SU-DHL-6 (cell line): Measurements from ENCODE around the gene S1PR1.
A peak's percentile ranks its signal among the peaks of the same experiment; 100 is the strongest.

Experiments
- H2AFZ ChIP-seq: fragments of 200-600 bp; sonication (generic); 2 replicates; pipeline ENCODE4 v1.6.1; 2014; ENCODE audit warnings: low read depth, mild to moderate bottlenecking, moderate library complexity, mixed read lengths, antibody characterized with exemption, low read length; ENCODE audit not compliant: severe bottlenecking
- H3F3A ChIP-seq: fragments of 200-600 bp; shearing (Covaris generic); 2 replicates; pipeline ENCODE4 v1.6.0; 2016; ENCODE audit warnings: antibody characterized with exemption, mild to moderate bottlenecking; ENCODE audit not compliant: insufficient read depth
- H3K27ac ChIP-seq: fragments of 200-600 bp; sonication (generic); 2 replicates; pipeline ENCODE4 v1.5.1; 2016; ENCODE audit warnings: low read depth, mild to moderate bottlenecking, low read length, moderate library complexity, mixed read lengths
- H3K27me3 ChIP-seq: fragments of 200-600 bp; sonication (generic), shearing (Covaris generic); 2 replicates; pipeline ENCODE4 v1.6.0; 2014; ENCODE audit warnings: mild to moderate bottlenecking, low read length
- H3K36me3 ChIP-seq: fragments of 200-600 bp; sonication (generic); 2 replicates; pipeline ENCODE4 v1.6.1; 2014; ENCODE audit warnings: mild to moderate bottlenecking, low read length, mixed read lengths
- H3K4me2 ChIP-seq: fragments of 300-600, 200-600 bp; shearing (Covaris generic), sonication (generic); 2 replicates; pipeline ENCODE4 v1.6.0; 2014; ENCODE audit warnings: low read length, low read depth, mild to moderate bottlenecking; ENCODE audit not compliant: poor library complexity, severe bottlenecking
- H3K4me3 ChIP-seq: fragments of 200-600 bp; sonication (generic); 2 replicates; pipeline ENCODE4 v1.5.1; 2014; ENCODE audit warnings: antibody characterized with exemption, low read length, mild to moderate bottlenecking, mixed read lengths; ENCODE audit not compliant: insufficient read depth, poor library complexity, severe bottlenecking
- H3K79me2 ChIP-seq: fragments of 200-600 bp; sonication (generic); 2 replicates; pipeline ENCODE4 v1.6.1; 2014; ENCODE audit warnings: mild to moderate bottlenecking, low read length, moderate library complexity; ENCODE audit not compliant: insufficient read depth
- H3K9ac ChIP-seq: fragments of 200-600 bp; sonication (generic); 2 replicates; pipeline ENCODE4 v1.7.0; 2014; ENCODE audit warnings: mild to moderate bottlenecking, low read length
- H3K9me2 ChIP-seq: fragments of 200-600 bp; sonication (generic); replicated peaks from 2 replicates; pipeline ENCODE4 v1.6.1; 2014; ENCODE audit warnings: low read length; ENCODE audit not compliant: insufficient read depth
- H3K9me3 ChIP-seq: fragments of 200-600 bp; sonication (generic); 2 replicates; pipeline ENCODE4 v1.6.1; 2014; ENCODE audit warnings: low read length, mixed read lengths; ENCODE audit not compliant: insufficient read depth
- H4K20me1 ChIP-seq: fragments of 200-600 bp; sonication (generic); 2 replicates; pipeline ENCODE4 v1.6.1; 2014; ENCODE audit warnings: low read depth, mild to moderate bottlenecking, antibody characterized with exemption, low read length, moderate library complexity, mixed read lengths
- EZH2phosphoT487 ChIP-seq: fragments of 200-600 bp; sonication (generic), shearing (Covaris generic); conservative IDR thresholded peaks from 2 replicates; pipeline ENCODE4 v1.6.1; 2018; ENCODE audit warnings: mild to moderate bottlenecking, antibody characterized with exemption, low read length, moderate library complexity, mixed read lengths
- TF ChIP-seq, protein P1 (sequence below): fragments of 200-600 bp; sonication (generic); IDR thresholded peaks from one replicate; pipeline ENCODE4 v1.5.1; 2017; ENCODE audit warnings: antibody characterized with exemption, mild to moderate bottlenecking, low read length, moderate library complexity; ENCODE audit not compliant: insufficient read depth, poor library complexity, severe bottlenecking

S1PR1 gene

DNA sequence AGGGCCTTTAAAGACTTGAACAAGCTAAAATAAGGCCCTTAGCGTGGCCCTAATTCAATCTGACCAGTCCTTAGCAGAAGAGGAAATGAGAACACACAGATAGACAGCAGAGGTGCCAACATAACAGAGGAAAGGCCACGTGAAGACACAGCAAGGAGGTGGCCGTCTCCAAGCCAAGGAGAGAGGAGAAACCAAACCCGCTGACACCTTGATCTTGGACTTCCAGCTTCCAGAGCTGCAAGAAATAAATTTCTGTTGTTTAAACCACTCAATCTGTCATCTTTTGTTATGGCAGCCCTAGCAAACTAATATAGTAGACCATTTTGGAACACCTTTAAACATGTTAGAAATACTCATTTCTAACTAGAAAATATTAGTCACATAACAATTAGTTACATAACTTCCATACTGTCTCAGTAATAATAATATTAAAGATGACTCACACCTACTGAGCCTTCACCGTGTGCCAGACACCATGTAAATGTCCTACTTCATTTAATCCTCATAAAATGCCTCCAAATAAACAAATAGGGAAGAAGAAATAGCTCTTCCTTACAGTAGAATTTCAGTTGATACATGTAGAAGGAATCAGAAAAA lies 47.9 kb downstream of the S1PR1 start:
- Histone ChIP-seq H3F3A (no peaks in the 10 kb centered on the region), H3K27me3 (no peaks in the 10 kb centered on the region), H3K9me2 (no peaks in the 10 kb centered on the region), H3K36me3 (no peaks in the 10 kb centered on the region), H4K20me1 (no peaks in the 10 kb centered on the region), H3K4me2 (no peak overlapping the region), H3K79me2 (no peaks in the 10 kb centered on the region), H2AFZ (no peak overlapping the region), H3K9me3 (no peaks in the 10 kb centered on the region), H3K4me3 (no peak overlapping the region), H3K27ac (no peak overlapping the region), H3K9ac (no peak overlapping the region)
- TF ChIP-seq, protein P1, sequence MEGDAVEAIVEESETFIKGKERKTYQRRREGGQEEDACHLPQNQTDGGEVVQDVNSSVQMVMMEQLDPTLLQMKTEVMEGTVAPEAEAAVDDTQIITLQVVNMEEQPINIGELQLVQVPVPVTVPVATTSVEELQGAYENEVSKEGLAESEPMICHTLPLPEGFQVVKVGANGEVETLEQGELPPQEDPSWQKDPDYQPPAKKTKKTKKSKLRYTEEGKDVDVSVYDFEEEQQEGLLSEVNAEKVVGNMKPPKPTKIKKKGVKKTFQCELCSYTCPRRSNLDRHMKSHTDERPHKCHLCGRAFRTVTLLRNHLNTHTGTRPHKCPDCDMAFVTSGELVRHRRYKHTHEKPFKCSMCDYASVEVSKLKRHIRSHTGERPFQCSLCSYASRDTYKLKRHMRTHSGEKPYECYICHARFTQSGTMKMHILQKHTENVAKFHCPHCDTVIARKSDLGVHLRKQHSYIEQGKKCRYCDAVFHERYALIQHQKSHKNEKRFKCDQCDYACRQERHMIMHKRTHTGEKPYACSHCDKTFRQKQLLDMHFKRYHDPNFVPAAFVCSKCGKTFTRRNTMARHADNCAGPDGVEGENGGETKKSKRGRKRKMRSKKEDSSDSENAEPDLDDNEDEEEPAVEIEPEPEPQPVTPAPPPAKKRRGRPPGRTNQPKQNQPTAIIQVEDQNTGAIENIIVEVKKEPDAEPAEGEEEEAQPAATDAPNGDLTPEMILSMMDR = no peak
- TF ChIP-seq EZH2phosphoT487 = no peak

DNA sequence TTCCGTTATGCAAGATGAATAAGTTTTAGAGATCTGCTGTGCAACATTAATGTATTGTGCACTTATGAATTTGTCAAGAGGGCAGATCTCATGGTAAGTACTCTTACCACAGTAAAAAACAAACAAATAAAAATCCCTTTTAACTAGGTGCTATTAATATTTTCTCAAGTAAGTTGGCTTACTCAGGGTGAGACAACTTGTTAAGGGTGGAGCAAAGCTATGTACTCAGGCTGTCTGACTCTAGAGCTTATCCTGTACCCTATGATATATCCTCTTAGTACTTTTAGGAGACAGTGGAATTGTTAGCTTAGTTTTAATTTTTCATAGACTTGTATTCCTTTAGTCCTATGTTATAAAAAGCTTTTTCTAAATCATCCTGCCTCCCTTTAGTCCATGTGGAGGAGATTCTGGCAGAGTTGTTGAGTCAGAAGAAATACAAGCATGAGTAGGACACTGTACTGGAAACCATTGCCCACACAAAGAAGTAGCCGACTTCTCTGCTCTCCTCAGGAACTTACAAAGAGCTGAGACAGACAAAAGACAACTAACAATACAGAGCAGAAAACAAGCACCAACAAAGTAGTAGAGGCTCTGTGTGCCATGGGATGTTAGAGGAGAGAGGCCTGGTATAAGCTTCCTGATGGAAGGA lies 49.2 kb downstream of the S1PR1 start:
- H3K4me2 ChIP-seq = no peak overlapping the region
- H3K36me3 ChIP-seq = no peaks in the 10 kb centered on the region
- no peaks in the 10 kb centered on the region for H3K9me2 ChIP-seq
- no peak overlapping the region for H2AFZ ChIP-seq
- no peaks in the 10 kb centered on the region for H3K27me3 ChIP-seq
- no peak for TF ChIP-seq EZH2phosphoT487
- TF ChIP-seq, protein P1 = no peak
- H3K79me2 ChIP-seq = no peaks in the 10 kb centered on the region
- no peaks in the 10 kb centered on the region for H3K9me3 ChIP-seq
- no peak overlapping the region for H3K27ac ChIP-seq
- no peaks in the 10 kb centered on the region for H3F3A ChIP-seq
- H3K9ac ChIP-seq = no peak overlapping the region
- H3K4me3 ChIP-seq = no peak overlapping the region
- H4K20me1 ChIP-seq = no peaks in the 10 kb centered on the region

DNA sequence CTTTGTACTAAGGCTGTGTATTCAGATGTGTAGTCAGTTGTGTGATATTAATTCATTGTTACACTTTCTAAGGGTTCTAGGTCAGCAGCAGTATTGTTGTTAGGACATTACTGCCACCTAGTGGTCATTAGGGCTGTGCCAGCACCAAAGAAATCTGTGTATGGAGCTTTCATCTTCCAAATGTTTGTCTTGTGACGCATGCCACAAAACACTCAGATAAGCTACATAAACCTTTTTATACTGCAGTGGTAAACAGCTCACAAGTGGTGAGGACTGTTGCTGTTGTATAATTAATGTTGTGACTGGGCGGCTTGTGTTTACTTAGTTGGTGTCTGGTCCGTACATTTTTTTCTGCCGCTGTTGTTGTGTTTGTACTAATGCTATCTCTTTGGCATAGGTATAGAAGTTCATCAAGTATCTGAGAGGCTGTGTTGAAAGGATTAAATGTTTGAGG lies 51.7 kb downstream of the S1PR1 start:
- Histone ChIP-seq H3K27me3 (no peaks in the 10 kb centered on the region), H3K27ac (no peak overlapping the region), H2AFZ (no peak overlapping the region), H3F3A (no peaks in the 10 kb centered on the region), H3K79me2 (no peaks in the 10 kb centered on the region), H3K9ac (no peak overlapping the region), H3K4me2 (no peak overlapping the region), H3K9me2 (no peaks in the 10 kb centered on the region), H3K4me3 (no peak overlapping the region), H3K9me3 (no peaks in the 10 kb centered on the region), H3K36me3 (no peaks in the 10 kb centered on the region), H4K20me1 (no peaks in the 10 kb centered on the region)
- TF ChIP-seq, protein P1 = peak; percentile 59
- TF ChIP-seq EZH2phosphoT487 = no peak
